Measurements from ENCODE around the gene SLIT3.

DNA sequence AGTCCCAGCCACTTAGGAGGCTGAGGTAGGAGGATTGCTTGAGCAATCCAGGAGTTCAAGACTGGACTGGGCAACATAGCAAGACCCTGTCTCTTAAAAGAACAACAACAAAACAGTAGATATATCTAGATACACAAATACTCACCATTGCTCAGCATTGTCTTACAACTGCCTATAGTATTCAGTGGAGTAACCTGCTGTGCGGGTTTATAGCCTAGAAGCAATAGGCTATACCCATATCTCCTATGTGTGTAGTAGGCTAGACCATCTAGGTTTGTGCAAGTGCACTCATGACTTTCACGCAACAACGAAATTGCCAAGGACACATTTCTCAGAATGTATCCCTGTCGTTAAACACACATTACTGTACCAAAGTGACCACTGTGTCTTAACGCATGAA, 44.7 kb downstream of the SLIT3 start:
- TF ChIP-seq POLR2AphosphoS5 (IDR thresholded peaks at IDR 0.05; ENCODE audit: borderline replicate concordance, low read depth, low read length) (no peak), EZH2 (IDR thresholded peaks at IDR 0.05) (no peak), FOXP2 (optimal IDR thresholded peaks at IDR 0.05; ENCODE audit: control extremely low read depth, extremely low read length, insufficient read depth) (no peak)

Measured in SK-N-MC (cell line).